GM21619 (cell line): ENCODE measurements around the gene BAHD1.

Experiments used
- ATAC-seq: cut with Tn5 transposase; IDR thresholded peaks from one replicate; pipeline ENCODE4 v1.9.1; 2021; ENCODE audit not compliant: unreplicated experiment

BAHD1 gene

GRCh38 chr15:40440743-40441564, at the start of gene BAHD1:
BAHD1 (plus strand) TSS chr15:40440953; CDS start chr15:40458465, 17,512 bp downstream.
- peak; percentile 85 for ATAC-seq

GRCh38 chr15:40392986-40393948, 47.5 kb upstream of the BAHD1 start:
- ATAC-seq, result no peak

GRCh38 chr15:40397688-40398412, 42.9 kb upstream of the BAHD1 start:
- no peak for ATAC-seq

GRCh38 chr15:40398413-40398873, 42.3 kb upstream of the BAHD1 start:
- peak; percentile 80 for ATAC-seq

- no peak for ATAC-seq
These were observed 41.4 kb upstream of the BAHD1 start for GRCh38 chr15:40399370-40399769.

- ATAC-seq, result peak; percentile 87
These were observed 35.0 kb upstream of the BAHD1 start, which contains the start of gene IVD for GRCh38 chr15:40405501-40406381. IVD (plus strand) TSS chr15:40405795; CDS start chr15:40405828, 33 bp downstream.

- ATAC-seq, result peak; percentile 45
These were observed 33.3 kb upstream of the BAHD1 start for GRCh38 chr15:40407330-40407990.

- no peak for ATAC-seq
These were observed 31.4 kb upstream of the BAHD1 start for GRCh38 chr15:40409366-40409765.

- ATAC-seq, result no peak
These were observed 30.3 kb upstream of the BAHD1 start for GRCh38 chr15:40410476-40410875.

GRCh38 chr15:40412095-40412759, 28.5 kb upstream of the BAHD1 start:
- ATAC-seq, result no peak

- no peak for ATAC-seq
These were observed 27.7 kb upstream of the BAHD1 start for GRCh38 chr15:40413036-40413435.

GRCh38 chr15:40414816-40415215, 25.9 kb upstream of the BAHD1 start:
- no peak for ATAC-seq

GRCh38 chr15:40415226-40415625, 25.5 kb upstream of the BAHD1 start:
- ATAC-seq, result no peak

- ATAC-seq, result no peak
These were observed 24.7 kb upstream of the BAHD1 start for GRCh38 chr15:40416056-40416455.

GRCh38 chr15:40418126-40418525, 22.6 kb upstream of the BAHD1 start:
- ATAC-seq, result no peak

- no peak for ATAC-seq
These were observed 20.6 kb upstream of the BAHD1 start for GRCh38 chr15:40420071-40420713.

- ATAC-seq, result no peak
These were observed 20.0 kb upstream of the BAHD1 start for GRCh38 chr15:40420793-40421192.
